ENCODE measurements around the gene ITGA2. TPM values are rescaled to one million over a fixed set of nuclear protein-coding genes. Genes with fewer than 3 reads are reported as not detected.

Gene ITGA2
- total RNA-seq, 4 donors from 2014 or later = 0.07 to 0.41 (median 0.24) TPM

DNA sequence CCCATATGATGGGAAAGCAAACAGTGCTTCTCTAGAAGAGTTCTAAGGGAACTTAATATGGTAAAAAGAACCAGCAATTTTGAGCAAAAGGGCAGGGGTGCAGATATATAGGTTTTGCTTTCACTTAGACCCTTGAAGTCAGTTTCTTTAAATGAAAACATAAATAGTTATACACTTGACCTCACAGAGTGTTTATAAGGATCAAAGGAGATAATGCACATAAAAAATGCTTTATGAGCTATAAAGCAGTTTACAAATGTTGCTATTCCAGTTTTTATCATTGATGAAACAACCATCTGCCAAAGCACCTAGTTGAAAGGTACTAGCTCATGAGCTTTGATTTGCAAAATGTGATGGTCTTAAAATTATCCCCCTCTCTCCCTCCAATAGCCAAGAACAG lies 45.7 kb downstream of the ITGA2 start:
- intact Hi-C loops (cut with DNase I; ENCODE audit: low total_unique reads) = no loop called here
- Histone ChIP-seq H3K27ac (no peak overlapping the region), H3K27me3 (no peaks in the 10 kb centered on the region), H3K9me3 (no peaks in the 10 kb centered on the region), H3K4me3 (no peak overlapping the region), H3K4me1 (peaks cover 5 to 8% of the 10 kb centered on the region in 2 donors), H3K36me3 (no peaks in the 10 kb centered on the region)
- DNase-seq = no peak
- TF ChIP-seq CTCF (IDR thresholded peaks at IDR 0.05 in 4 of 5, conservative IDR thresholded peaks at IDR 0.05 in 1 of 5) (no peak), POLR2A (IDR thresholded peaks at IDR 0.05) (no peak)
- no peak for ATAC-seq
- in situ Hi-C loops (cut with MboI; ENCODE audit: low sequenced_read_pairs in 4 of 4) = no loop called here

DNA sequence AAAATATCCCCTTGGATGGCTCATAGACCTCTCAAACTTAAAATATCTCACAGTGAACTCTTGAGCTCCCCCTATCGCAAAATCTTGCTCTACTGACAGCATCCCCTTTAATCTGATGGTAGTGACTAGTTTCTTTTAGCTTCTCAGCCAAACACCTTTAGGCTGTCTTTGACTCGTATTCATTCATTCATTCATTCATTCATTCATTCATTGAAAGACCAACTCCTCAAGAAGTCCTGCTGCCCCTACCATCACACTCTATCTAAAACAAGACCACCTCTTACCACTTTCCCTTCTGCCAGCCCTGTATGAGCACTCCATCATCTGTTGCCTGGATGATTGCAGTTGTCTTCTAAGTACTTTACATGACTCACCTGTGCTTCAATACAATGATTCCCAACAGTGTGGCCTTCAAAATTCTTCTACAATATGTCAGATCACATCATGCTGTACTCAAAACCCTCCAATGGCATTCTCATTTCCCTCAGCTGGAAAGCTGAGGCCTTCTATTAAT lies 46.8 kb downstream of the ITGA2 start:
- Histone ChIP-seq H3K27ac (no peak overlapping the region), H3K27me3 (no peaks in the 10 kb centered on the region), H3K36me3 (no peaks in the 10 kb centered on the region), H3K4me3 (no peak overlapping the region), H3K9me3 (no peaks in the 10 kb centered on the region), H3K4me1 (peaks cover 5 to 8% of the 10 kb centered on the region in 2 donors)
- DNase-seq (no peak), ATAC-seq (no peak)
- in situ Hi-C loops (cut with MboI; ENCODE audit: low sequenced_read_pairs in 4 of 4) (no loop called here), intact Hi-C loops (cut with DNase I; ENCODE audit: low total_unique reads) (no loop called here)
- TF ChIP-seq POLR2A (IDR thresholded peaks at IDR 0.05) (no peak), CTCF (IDR thresholded peaks at IDR 0.05 in 4 of 5, conservative IDR thresholded peaks at IDR 0.05 in 1 of 5) (no peak)

GRCh38 chr5:53037141-53037859 lies 48.1 kb downstream of the ITGA2 start:
- in situ Hi-C loops (cut with MboI; ENCODE audit: low sequenced_read_pairs in 4 of 4) (no loop called here), intact Hi-C loops (cut with DNase I; ENCODE audit: low total_unique reads) (no loop called here)
- H3K27ac ChIP-seq = no peak overlapping the region
- H3K9me3 ChIP-seq = no peaks in the 10 kb centered on the region
- H3K36me3 ChIP-seq = no peaks in the 10 kb centered on the region
- no peak for DNase-seq
- no peak for ATAC-seq
- no peaks in the 10 kb centered on the region for H3K27me3 ChIP-seq
- H3K4me1 ChIP-seq = peaks cover 5 to 8% of the 10 kb centered on the region in 2 donors
- TF ChIP-seq POLR2A (IDR thresholded peaks at IDR 0.05) (no peak), CTCF (IDR thresholded peaks at IDR 0.05 in 4 of 5, conservative IDR thresholded peaks at IDR 0.05 in 1 of 5) (no peak)
- no peak overlapping the region for H3K4me3 ChIP-seq

DNA sequence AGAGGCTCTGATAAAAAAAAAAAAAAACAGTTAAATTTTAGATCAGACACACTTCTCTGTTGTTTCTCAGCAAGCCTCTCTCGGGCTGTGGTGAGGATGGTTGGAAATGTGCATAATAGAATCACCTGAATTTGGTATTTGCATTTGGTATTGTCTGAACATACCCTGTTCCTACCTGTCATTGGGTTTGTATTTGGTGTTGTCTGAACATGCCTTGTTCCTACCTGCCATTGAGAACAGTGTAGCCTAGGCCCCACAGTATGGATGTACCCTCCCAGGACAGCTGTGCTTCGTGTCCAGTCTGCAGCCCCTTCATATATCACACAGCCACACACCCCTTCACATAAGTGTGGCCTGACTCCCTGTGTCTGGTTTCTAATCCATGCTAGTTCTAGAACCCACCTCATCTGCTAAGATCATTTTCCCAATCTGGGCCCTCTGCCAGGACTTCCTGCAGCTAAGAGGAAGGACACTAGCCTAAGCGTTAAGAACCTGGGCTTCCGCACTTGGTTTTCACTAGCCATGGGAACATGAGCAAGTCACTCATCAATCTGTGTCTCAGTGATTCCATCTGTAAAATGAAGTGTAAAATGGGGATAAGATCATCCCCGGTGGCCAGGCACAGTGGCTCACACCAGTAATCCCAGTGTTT lies 49.2 kb downstream of the ITGA2 start:
- TF ChIP-seq CTCF (IDR thresholded peaks at IDR 0.05 in 4 of 5, conservative IDR thresholded peaks at IDR 0.05 in 1 of 5) = no peak
- Histone ChIP-seq H3K4me1 (peaks cover 5 to 8% of the 10 kb centered on the region in 2 donors), H3K9me3 (no peaks in the 10 kb centered on the region), H3K4me3 (no peak overlapping the region), H3K36me3 (no peaks in the 10 kb centered on the region), H3K27me3 (no peaks in the 10 kb centered on the region), H3K27ac (no peak overlapping the region)
- no peak for DNase-seq
- intact Hi-C loops (cut with DNase I; ENCODE audit: low total_unique reads) = no loop called here
- ATAC-seq = no peak
- in situ Hi-C loops (cut with MboI; ENCODE audit: low sequenced_read_pairs in 4 of 4) = no loop called here
